Dedifferentiated amniotic fluid mesenchymal stem cell (primary cell): ENCODE results near the gene PDPR.
"Not testable (repeated sequence)": the region's sequence is repeated elsewhere in the genome, so short reads cannot be mapped to it uniquely, and the experiment has no call there.

Experiments
- DNase-seq: peaks from one replicate; pipeline ENCODE4 v3.0.0-alpha.2; 2016; ENCODE audit errors: extremely low spot score

Gene PDPR

DNA sequence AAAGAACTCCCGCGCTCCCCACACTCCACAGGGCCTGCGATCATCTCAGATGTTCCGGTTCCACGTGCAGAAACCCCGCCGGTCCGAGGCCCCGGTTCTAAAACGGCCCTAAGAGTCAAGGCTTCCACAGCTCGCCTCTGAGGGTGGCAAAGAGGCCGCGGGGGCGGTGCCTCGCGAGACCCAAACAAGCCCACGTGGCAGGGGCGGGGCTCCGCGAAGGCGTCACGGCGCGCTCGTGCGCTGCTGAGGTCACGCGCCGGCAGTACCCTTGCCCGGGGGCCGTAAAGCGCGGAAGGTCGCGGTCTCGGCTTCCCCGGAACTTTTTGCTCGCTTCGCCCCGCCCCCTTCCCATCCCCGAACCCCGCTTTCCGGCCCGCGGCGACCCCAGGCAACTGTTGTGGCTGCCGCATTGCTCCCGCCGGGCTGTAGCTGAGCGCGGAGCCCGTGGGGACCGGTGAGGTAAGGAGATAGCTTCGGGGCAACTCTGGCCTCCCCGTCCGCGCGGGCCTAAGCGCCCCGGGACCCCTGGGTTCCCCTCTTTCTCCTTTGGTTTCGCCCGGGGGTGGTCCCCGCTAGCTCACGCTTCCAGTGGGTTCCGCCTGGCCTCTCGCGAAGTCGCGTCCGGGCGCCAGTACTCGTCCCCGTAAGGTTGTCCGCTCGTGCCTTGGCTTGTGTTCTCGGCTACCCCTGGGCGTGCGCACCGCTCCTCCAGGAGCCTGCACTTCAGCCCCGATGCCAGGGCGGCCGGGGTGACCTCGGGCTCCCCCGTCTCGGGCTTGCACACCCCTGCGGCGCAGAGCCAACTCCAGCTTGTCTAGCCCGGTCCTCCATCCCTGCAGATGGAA lies at the start of gene PDPR:
Gene PDPR, plus strand, starts transcription at position 351 of the 845 bp plus-strand sequence. CDS start 6,161 bp downstream, outside the sequence.
- peak; percentile 61 for DNase-seq

DNA sequence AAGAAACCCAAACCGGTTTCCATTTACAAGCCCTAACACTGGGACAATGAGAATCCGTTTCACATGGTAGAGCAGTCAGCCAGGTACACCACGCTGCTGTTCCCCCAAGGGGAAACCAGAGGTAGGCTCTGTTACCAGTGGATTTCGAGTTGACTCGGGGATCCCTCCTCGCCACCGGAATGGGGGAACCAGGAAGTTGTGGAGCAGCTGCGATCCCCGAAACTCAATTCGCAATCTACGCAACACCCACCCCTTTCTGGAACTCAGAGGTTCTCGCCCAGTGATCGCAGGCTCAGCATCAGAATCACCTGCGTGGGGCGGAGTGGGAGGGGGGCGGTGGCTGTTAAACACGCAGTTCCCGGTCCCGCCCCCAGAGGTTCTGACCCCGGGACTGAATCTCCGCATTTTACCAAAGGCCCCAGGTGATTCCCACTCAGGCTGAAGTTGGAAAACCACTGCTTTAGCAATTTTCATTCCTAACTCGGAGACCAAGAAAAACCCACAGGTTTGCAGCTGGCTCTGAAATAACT lies 49.2 kb upstream of the PDPR start:
- not testable (repeated sequence) for DNase-seq

DNA sequence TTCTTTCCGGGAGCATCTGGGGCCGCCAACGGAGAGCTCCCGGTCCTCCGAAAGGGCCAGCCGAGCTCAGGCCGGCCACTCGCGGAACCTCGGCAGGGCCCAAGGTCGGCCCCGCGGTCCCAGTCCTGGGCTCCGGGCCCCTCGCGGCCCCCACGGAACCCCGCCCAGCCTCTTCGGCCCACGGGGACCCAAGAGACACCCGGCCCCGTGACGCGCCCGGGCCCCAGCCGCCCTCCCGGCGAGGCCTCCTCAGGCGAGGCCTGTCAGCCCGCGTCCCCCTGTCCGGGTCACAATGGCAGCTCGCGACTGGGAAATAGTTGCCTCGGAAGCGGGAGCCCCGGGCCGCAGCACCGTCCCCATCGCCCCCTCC lies 48.8 kb upstream of the PDPR start:
- not testable (repeated sequence) for DNase-seq

DNA sequence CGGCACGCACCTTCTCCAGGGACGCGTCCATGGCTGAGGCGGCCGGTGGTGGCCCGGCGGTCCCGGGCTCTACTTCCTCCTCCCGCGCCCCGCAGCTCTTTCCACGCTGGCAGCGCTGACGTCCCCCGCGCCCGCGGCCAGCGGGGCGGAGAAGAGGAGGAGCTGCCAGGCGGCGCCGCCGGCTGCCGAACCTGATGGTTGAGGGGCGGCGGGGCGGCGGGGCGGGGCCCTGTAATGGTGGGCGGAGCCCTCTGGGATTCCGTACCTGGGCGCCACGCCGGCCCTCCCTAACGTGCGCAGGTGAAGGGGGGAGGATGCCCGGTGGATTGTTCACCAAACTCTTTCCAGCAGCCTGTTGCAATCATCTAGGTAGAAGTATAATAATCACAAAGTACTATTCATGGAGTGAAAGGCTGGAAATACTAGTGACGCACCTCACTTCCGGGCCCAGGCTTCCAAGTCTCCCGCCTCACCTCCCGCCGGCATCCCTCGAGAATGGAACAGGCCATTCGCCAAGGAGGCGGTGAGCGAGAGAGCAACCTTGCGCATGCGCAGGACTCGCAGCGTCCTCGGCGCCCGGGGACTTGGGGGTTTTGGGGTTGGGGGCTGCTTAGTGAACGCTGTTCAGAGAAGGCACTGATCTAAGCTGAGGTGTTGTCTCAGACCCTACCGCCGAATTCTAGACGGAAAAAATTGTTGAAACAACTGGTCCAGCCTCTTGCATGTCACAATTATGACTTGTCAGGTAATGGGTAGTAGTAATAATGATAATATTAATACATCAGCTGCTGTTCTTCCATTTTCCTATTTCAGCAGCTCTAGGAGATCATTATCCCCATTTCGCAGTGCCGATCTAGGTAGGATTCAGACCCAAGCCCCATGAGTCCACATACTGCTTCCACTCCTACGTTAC lies 48.1 kb upstream of the PDPR start:
- peak; percentile 58 for DNase-seq

DNA sequence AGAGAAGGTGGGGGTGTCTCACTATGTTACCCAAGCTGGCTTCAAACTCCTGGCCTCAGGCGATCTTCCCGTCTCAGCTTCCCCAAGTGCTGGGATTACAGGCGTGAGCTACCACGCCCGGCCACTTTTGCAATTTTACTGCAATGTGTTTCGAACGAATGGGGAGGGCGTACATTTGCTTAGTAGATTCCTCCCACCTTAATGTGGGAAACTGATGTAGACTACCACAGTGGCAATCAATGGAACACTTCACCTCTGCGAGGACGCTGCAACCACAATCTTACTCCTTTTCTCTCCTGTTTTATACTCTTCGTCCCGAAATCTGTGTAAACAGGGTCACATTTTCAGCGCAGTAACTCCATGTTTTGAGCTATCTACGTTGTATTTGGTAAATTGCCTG lies 47.4 kb upstream of the PDPR start:
- not testable (repeated sequence) for DNase-seq

DNA sequence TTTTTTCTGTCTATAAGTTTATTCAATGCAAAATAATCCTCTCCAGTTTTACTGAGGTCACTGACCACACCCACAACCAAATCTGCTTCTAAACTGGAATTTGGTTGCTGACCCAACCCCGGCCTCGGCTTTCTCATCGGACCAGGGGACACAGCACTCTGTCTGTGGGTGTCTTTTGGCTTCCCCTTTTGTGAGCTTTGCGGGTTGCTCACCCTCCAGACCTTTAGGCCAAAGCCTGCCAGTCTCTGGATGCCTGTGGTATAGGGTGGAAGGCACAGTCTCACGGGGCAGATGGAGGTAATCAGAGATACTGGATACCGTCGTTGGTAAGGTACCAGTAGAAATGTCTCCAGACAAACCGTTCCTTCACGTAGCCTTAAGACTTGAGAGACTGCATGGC lies 35.1 kb upstream of the PDPR start:
- DNase-seq, result not testable (repeated sequence)

DNA sequence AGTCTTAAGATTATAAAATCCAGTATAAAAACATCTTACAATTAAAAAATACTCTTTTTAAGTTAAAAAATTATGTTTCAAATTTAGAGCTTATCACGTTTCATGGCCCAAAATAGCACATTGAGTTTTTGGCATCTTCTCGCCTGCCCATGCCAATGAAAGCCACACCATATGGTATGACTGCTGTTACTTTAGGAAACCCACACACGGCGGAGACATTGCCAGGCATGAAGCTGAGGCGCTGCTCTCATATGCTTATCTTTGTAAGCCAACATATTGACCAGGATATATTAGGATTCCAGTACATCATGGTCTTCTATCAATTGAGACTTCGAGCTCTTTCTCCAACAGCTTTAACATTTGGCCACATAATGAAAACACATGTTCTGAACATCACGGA lies 32.9 kb upstream of the PDPR start:
- DNase-seq, result not testable (repeated sequence)

DNA sequence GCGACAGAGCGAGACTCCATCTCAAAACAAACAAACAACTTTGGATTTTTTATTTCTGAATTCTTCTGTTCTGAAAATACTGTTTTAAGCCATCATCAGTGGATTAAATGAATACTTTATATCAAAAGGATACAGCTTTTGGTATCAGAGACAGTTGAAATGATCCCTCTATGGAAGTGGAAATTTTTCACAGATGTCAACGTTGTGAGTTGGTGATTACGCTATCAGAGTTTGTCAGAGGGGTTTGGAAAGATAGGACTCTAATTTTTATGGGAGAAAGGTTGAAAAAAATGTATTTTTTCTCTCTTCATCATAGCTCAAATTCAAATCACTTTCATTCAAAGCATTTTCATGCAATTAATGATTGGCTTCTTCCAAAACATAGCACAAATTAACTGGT lies 30.2 kb upstream of the PDPR start:
- DNase-seq, result not testable (repeated sequence)

DNA sequence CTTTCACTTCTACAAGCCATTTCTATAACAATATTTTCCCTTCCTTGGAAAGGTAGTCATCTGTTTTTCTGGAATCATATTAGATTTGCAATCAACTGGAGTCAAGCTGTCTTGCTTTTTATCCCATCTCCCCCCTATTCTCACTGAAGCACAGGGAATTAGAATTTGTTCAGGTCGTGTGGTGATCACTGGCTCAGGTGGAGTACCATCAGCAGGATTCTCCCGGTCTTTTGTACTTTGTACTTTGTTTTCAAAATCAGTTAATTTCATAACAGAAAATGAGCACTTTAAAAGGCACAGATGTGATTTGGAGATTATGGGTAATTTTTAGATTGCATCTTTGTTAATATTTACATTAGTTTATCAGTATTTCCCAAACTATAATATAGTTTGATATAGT lies 26.0 kb upstream of the PDPR start:
- DNase-seq, result not testable (repeated sequence)

DNA sequence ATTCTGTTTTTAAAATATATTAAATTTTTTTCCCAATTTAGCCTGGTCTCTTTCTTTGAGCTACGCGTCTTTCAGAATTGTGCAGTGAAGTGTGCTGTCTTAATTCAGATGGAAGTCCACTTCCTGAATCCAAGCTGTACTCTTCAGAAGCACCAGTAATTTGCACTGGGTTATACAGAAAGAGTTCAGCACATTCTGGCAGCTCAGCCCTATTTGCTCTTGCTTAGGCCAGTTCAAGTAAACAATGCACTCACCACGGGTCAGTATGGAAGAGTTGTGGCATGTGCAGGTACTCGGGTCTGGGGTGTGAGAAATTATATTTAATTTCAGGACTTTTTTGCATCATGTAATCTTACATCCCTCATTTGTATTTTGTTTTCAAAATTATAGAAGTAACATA lies 25.3 kb upstream of the PDPR start:
- not testable (repeated sequence) for DNase-seq

DNA sequence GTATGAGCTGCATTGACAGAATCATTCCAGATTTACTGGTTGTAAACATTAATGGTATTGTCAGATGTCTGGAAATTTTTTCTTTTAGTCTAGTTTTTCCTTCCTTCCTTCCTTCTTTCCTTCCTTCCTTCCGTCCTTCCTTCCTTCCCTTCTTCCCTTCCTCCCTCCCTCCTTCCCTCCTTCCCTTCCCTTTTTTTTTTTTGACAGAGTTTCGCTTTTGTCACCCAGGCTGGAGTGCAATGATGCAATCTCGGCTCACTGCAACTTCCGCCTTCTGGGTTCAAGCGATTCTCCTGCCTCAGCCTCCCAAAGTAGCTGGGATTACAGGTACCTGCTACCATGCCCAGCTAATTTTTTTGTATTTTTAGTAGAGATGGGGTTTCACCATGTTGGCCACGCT lies 24.8 kb upstream of the PDPR start:
- DNase-seq, result not testable (repeated sequence)

DNA sequence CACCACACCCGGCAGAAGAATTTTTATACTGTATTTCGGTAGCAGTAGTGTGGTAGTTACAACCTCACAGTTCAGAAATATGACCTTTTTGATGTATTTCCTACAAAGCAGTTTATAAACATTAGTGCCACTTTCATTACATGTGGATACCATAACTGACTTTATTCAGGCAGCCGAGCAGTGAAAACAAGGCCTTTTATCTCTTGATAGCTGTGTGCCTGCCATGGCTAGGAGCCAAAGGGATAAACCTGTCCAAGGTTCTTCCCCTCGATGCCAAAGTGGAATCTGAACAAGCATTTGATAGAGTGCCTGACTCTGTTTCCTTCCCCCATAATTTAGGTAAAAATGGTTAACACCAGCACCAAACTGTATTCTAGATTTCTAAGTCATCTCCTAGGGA lies 23.0 kb upstream of the PDPR start:
- not testable (repeated sequence) for DNase-seq

DNA sequence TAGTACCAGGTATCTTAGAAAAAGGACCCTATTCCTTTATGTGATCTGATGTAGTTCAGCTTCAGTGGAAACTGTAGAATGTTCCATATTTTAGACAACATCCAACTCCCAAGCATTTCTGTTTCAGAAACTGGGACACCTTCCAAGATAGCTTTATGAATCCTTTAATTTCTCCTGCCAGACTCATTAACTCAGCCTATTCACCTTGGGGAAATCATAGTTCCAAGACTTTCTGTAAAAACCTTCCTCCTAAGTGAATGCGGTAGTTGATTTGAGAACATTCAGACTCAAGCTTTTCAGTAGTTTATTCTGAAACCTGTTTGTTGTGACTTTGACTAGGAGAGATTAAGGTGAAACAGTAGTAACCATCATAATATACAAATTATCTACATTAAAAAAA lies 20.0 kb upstream of the PDPR start:
- DNase-seq, result not testable (repeated sequence)

DNA sequence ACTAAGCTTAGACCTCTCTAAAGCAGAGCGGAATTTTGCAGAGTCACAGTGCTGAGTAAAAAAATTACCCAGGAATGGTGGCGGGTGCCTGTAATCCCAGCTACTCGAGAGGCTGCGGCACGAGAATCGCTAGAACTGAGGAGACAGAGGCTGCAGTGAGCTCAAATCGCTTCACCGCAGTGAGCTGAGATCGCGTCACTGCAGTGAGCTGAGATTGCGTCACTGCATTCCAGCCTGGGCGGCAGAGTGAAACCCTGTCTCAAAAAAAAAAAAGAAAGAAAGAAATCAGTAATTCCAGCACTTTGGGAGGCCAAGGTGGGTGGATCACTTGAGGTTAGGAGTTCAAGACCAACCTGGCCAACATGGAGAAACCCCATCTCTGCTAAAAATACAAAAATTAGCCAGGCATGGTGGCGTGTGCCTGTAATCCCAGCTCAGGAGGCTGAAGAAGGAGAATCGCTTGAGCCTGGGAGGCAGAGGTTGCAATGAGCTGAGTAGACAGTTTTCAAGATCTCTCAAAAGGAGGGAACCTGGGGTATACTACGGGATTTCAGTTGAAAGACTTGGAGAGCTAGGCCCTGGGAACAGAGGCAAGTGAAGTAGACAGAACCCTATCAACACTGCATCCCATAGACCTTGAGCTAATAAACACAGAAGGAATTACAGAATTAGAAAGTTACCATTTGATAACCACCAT lies 4.4 kb upstream of the PDPR start:
- DNase-seq, result not testable (repeated sequence)

DNA sequence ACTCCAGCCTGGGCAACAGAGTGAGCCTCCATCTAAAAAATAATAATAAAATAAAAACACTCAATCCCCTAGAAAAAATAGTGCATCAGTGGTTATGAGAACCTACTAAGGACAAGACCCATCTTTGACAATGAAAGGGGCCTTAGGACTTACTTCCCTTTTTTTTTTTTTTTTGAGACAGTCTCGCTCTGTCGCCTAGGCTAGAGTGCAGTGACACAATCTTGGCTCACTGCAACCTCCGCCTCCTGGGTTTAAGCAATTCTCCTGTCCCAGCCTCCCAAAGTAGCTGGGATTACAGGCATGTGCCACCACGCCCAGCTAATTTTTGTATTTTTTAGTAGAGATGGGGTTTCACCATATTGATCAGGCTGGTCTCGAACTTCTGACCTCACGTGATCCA lies 2.0 kb upstream of the PDPR start:
- not testable (repeated sequence) for DNase-seq

DNA sequence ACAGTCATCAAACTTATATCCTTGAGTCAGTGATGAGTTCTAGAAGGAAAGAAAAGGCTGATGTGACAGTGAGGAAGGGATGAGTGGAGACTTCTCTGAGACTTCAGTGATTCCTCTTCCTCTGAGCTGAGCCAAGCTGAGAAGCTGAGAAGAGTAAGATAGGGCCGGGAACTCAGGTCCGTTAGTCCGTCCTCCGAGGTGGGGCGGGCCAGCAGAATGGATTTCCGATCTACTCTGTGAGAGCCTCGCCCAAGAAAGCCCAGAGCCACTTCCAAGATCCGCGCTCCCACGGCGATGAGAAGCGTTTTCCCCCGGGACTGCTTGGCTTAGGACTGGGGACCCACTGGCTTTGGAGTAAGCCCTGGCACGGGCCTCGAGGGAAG lies 542 bp upstream of the PDPR start:
- DNase-seq, result not testable (repeated sequence)

DNA sequence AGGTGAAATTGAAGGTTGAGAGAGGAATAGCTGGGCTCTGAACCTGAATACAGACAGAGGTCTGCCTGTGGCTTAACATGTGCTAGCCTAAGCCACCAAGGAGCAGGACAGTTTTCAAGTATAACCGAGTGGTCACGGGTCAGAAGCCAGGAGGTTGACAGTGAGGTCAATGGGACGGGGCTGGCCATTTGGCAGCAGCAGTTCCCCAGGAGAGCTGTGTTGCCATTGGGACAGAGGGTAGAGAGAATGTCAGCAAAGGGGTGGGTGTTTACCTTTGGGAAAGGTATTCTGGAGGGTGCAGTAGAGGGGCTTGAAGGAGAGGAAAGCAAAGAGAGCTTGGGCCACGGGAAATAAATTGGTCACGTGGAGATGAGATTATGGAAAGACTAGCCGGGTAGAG lies 4.2 kb downstream of the PDPR start:
- peak; percentile 8 for DNase-seq

DNA sequence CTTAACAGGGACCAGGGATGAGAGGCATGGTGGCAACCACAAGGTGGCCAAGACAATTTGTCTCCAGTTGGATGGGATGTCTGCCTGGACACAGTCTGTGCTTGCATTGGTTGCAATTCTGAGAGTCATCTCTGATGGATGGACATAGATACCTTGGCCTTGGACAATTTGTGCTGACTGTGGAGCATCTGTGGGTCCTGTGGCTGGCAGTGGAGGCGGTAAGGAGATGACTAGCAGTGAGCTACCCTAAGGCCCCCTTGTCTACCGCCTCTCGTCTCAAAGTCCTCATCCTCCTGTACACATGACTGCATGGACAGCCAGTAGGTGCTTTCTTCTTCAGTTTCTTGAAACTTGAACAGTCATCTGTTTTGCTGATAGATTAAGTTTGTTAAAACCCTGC lies 4.6 kb downstream of the PDPR start:
- DNase-seq, result not testable (repeated sequence)

DNA sequence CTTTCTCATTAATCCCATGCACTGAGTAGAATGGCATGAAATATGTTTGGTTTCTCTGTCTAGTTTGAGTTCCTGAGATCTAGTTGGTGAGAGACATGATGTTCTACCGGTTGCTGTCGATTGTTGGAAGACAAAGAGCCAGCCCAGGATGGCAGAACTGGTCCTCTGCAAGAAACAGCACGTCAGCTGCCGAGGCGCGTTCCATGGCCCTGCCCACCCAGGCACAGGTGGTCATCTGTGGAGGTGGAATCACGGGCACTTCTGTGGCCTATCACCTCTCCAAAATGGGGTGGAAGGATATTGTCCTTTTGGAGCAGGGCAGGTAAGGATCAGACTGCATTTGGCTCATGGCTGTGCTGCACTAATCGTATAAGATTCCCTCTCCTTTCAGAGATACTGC lies 6.3 kb downstream of the PDPR start:
- not testable (repeated sequence) for DNase-seq

DNA sequence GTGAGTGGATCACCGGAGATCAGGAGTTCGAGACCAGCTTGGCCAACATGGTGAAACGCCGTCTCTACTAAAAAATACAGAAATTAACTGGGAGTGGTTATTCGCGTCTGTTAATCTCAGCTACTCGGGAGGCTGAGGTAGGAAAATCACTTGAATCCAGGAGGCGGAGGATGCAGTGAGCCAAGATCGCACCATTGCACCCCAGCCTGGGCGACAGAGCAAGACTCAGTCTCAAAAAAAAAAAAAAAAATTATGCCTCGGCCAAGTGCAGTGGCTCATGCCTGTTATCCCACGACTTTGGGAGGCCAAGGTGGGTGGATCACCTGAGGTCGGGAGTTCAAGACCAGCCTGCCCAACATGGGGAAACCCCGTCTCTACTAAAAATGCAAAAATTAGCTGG lies 9.7 kb downstream of the PDPR start:
- DNase-seq, result not testable (repeated sequence)

DNA sequence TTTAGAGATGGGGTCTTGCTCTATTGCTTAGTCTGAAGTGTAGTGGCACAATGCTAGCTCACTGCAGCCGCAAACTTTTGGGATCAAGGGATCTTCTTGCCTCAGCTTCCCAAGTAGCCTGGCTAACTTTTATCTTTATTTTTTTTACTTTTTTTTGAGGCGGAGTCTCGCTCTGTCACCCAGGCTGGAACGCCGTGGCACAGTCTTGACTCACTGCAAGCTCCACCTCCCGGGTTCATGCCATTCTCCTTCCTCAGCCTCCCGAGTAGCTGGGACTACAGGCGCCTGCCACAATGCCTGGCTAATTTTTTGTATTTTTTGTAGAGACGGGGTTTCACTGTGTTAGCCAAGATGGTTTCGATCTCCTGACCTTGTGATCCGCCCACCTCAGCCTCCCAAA lies 12.1 kb downstream of the PDPR start:
- not testable (repeated sequence) for DNase-seq

DNA sequence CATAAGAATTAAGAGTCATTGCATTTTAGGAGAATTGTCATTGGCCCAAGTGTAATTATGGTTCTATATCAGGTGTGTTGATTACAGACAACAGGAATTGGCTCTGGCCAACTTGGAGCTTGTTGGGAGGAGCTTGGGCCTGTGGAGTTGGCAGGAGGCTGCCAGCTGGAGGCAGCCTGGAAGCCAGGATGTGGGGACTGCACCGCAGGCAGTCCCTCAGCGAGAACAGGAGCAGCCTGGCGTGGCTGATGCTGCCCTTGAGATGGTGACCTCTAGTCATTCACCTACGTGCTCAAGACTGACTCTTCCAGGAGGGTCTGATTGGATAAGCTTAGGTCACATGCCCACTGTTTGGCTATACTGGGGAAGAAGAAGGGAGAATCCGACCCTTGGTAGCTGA lies 13.6 kb downstream of the PDPR start:
- not testable (repeated sequence) for DNase-seq
